NCI-H2171 (cell line): ENCODE results near the gene ONECUT3.
"Not testable (repeated sequence)": the region's sequence is repeated elsewhere in the genome, so short reads cannot be mapped to it uniquely, and the experiment has no call there.

Source experiments
- DNase-seq: peaks from one replicate; lab custom pipeline; 2025; lab: John Stamatoyannopoulos, UW

ONECUT3 gene

DNA sequence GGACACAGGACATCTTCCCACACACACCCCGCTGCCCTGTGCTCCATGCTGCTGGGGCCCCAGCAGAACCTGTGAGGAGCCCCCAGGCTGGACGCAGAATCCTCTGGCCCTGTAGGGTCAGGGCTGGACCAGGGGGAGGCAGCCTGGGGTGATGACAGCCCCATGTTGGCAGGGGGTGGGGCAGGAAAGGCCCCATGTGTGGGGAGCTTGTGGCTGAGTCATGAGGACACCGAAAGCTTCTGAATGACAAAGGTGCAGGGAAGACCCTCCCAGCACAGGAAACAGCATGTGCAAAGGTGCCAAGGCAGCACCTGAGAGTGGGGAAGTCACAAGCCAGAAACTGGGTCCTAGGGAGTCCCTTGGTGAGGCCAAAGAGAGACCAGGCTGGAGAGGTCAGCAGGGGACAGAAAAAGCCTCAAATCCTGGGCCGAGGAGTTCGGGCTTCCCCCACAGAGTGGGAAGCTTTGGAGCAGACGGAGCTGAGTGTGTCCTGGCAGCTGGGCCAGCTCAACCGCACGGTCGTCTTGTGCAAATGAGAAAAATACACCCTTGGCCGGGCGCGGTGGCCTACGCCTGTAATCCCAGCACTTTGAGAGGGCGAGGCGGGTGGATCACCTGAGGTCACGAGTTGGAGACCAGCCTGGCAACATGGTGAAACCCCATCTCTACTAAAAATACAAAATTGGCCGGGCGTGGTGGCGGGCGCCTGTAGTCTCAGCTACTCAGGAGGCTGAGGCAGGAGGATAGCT is 41.3 kb downstream of the ONECUT3 start:
- no peak for DNase-seq

DNA sequence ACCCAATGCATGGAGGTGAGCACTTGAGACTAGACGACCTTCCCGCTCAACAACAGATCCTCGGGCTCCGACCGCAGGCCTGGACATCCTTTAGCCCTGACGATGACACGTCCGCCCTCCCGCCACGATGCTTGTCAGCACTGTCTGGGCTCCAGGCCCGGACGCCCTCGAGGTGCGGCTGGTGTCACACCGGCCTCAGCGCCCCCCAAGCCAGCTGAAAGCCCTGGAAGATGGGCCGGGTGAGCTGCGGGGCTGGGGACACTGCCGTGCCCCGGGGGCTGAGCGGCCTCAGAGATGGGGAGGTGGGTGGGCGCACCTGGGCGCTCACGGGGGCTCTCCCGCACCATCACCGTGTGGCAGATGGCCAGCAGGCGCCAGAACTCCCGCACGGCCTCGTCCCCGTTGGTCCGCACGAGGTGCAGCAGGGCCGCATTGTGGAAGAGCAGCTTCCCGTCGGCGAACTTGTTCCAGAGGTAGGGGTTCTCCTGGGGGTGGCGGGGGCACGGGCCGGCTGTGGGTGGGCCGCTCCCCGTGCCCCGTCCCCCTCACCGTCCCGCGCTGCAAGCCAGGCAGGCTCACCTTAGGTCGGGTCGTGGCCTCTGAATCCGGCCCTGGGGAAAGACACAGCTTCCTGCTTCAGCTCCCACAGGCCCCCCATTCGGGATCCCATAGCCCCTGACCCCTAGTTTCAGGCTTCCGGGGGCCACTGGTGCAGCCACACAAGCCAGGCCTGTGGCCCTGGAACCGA is 43.3 kb downstream of the ONECUT3 start:
- no peak for DNase-seq

- not testable (repeated sequence) for DNase-seq
These were observed 44.0 kb downstream of the ONECUT3 start for GRCh38 chr19:1797313-1797712.

DNA sequence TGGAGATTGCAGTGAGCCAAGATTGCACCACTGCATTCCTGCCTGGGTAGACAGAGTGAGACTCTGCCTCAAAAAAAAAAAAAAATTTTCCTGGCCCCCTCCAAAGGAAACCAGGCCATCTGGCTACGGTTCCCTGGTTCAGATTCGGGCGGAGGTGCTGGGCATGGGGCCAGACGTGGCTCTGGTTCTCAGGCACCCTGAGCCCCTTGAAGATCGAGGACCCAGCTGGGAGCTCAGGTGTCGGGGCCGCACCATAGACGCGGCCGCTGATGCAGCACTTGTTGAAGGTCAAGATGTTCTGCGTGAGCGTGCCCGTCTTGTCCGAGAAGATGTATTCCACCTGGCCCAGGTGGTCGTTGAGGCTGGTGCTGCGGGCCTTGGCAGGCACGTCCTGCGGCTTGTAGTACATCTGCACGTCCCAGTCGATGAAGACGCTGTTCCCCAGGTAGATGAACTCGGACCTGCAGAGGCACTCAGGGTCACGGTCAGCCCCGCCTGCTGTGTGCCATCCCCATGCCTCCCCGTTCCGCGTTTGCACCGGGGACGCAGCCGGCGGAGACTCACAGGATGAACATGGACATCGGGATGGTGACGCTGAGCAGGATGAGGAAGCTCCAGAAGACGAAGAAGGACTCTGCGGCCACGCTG is 46.5 kb downstream of the ONECUT3 start:
- DNase-seq = peak; percentile 76

DNA sequence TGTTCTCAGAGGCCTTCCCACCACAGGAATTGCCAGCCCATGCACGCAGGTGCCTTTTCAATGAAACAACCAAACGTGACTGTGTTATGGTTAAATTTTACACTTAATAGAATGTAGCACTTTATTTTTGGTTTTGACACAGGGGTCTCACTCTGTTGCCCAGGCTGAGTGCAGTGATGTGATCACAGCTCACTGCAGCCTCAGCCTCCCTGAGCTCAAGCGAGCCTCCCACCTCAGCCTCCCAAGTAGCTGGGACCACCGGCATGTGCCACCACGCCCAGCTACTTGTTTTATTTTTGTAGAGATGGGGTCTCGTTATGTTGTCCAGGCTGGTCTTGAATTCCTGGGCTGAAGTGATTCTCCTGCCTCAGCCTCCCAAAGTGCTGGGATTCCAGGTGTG is 51.6 kb downstream of the ONECUT3 start:
- no peak for DNase-seq

- DNase-seq = no peak
These were observed 52.3 kb downstream of the ONECUT3 start for GRCh38 chr19:1805401-1806183.

- no peak for DNase-seq
These were observed 53.1 kb downstream of the ONECUT3 start for GRCh38 chr19:1806184-1807029.

GRCh38 chr19:1807030-1807694 is 53.9 kb downstream of the ONECUT3 start:
- no peak for DNase-seq

DNA sequence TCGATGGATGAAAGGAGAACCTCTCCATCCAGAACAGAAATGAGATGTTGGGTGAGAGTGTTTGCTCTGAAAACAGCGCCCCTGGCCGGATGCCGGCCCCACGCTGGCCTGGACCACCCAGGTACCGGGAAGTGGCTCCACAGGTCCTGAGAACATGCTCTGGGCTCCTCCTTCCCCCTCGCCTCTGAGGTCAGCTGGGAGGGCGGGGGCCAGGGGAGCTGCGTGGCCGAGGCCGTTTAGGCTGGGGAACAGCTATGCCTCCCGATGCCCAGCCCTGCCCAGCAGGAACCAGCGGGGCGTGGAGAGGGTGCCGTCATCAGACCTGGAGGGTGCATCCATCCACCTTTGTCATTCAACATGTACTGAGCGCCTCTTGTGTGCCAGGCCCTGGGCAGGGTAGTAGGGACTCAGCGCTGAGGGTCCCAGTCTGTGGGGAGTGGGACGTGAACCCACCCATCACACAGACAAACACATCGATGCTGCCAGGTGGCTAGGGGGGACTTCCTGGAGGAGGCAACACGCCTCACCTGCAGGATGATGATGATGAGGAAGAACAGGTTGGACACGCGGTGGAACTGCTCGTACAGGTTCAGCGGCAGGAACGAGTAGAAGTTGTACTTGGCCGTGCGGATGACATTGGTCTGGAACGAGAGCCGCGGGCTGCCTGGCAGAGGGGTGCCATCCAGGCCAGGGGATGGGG is 54.5 kb downstream of the ONECUT3 start:
- DNase-seq = no peak

GRCh38 chr19:1808395-1808731 is 55.1 kb downstream of the ONECUT3 start:
- DNase-seq = no peak

DNA sequence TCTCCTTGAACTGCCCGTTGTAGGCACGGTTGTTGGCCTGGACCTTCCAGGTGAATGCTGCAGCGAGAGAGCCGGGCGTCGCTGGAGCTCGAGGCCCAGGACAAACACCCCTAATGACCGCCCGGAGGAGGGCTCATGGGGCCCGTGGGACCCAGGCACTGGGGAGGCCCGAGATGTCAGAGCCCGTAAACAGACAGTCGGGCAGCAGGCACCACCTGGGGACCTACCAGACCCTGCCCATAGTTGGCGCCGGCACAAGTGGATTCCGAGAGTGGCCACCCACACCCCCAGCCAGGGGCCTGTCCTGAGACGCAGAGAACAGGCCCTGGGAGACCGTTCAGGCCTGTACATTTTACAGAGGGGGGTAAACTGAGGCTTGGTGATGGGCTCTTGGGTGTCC is 56.4 kb downstream of the ONECUT3 start:
- no peak for DNase-seq

DNA sequence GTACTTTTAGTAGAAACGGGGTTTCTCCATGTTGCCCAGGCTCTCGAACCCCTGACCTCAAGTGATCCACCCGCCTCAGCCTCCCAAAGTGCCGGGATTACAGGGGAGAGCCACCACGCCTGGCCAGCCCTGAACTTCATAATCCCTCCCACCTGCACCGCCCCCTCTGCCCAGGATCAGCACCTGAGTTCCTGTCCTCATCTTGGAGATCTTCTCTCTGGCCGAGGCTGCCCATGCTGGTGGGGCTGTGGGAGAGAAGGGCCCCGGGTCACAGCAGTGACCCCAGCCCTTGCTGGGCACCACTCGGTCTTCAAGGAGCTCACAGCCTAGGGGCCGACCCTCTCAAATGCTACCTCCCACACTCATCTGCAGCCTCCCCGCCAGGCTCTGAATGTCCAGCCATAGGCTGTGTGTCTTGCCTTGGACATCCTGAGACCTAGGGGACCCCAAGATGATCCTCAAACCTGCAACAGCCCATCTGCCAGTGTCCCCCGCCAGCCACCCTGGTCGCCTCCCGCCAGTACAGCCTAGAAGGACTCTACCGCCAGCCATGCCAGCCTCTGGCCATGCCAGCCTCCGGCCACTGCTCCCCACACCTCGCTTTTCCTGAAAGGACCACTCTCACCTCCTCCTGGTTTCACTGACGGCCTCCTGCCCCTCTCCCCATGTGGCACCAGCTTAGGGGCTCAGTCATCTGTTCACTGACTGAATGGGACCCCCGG is 57.3 kb downstream of the ONECUT3 start:
- no peak for DNase-seq

- DNase-seq = no peak
These were observed 58.2 kb downstream of the ONECUT3 start for GRCh38 chr19:1811472-1811894.

DNA sequence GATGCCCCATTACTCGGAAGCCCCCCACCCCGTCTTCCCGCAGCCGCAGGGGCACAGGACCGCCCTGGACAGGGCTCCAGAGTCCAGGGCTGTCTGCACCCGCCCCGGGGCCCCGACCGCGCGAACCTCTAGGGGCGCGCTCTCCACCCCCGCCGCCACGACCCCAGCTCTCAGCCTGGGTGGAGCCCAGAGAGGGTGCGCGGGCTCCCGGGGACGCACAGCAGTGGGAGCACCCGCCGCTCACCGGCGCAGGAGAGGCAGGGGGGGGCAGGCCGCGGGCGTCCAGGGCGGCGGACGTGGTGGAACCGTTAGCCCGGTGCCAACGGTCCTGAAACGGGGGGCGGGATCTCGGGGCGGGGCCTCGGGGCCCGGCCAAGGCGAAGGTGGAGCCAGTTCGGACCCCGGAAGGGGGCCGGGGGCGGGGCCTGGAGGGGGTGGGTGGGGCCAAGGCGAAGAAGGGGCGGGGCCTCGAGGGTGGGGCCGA is 58.7 kb downstream of the ONECUT3 start, which contains the start of gene ATP8B3:
TSS of gene ATP8B3 (minus strand) at position 335 of the 484 bp plus-strand sequence. CDS start 540 bp downstream, outside the sequence.
- DNase-seq = no peak

- peak; percentile 91 for DNase-seq
These were observed 59.3 kb downstream of the ONECUT3 start for GRCh38 chr19:1812426-1813191.

DNA sequence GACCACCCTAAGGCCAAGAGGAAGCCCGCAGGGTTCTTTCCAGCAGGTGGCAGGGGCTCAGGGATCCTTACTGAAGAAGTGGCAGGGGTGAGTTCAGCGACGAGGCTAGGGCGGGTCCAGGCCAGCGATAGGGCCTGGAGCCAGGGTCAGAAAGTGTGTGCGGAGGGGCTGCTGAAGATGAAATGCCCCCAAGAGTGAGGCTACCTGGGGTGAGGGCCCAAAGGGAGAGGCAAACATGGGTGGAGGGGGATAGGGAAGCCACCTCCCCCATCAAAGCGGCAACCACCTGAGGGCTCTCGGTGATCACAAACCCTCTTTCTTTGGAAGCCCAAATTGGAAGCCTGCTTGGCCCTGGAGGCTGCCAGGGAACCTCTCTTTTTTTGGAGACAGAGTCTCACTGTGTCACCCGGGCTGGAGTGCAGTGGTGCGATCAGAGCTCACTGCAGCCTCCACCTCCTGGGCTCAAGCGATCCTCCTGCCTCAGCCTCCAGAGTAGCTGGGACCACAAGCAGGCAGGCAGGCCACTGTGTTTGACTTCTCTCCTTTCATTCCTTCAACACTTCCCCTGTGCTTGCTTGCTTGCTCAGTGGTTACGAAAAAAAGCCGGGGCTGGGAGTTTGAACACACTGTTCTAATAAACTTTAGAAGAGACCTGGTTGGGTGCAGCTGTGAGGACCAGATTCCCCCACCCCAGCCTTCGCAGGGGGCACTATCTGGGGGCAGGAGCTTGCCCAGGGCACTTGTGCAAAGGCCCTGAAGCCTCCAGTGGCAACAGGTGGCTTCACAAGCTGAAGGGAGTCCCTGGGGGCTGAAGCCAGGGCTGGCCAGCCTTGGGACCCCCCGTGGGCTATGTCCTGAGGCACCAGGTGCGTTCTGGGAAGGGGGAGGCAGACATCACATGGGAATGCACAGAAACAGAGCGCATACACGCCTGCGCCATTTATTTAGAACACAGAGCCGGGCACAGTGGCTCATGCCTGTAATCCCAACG is 60.2 kb downstream of the ONECUT3 start:
- DNase-seq = no peak

- no peak for DNase-seq
These were observed 61.1 kb downstream of the ONECUT3 start for GRCh38 chr19:1814391-1814790.
